Activated CD4-positive, alpha-beta T cell treated with anti-CD3 and anti-CD28 coated beads for 48 hours (primary cell): ENCODE data around the gene OR10T2.
"Not testable (repeated sequence)": the region's sequence is repeated elsewhere in the genome, so short reads cannot be mapped to it uniquely, and the experiment has no call there.

Experiments used
- DNase-seq: peaks from one replicate; pipeline ENCODE4 v3.0.0-alpha.2; 2020

The OR10T2 gene

GRCh38 chr1:158355773-158356285 lies 43.4 kb downstream of the OR10T2 start:
- DNase-seq = no peak

- no peak for DNase-seq
Measured at GRCh38 chr1:158354255-158354654, 45.0 kb downstream of the OR10T2 start.

- no peak for DNase-seq
Measured at GRCh38 chr1:158353303-158354075, 45.8 kb downstream of the OR10T2 start, which contains the start of gene CD1E. Gene CD1E, plus strand, starts transcription at chr1:158353894. Its CDS starts 95 bp downstream, at chr1:158353989.

GRCh38 chr1:158348946-158349345 lies 50.3 kb downstream of the OR10T2 start:
- not testable (repeated sequence) for DNase-seq
